Endometrial microvascular endothelial cells (primary cell): ENCODE measurements around the gene DENND5B. TPM values are rescaled to one million over a fixed set of nuclear protein-coding genes. Genes with fewer than 3 reads are reported as not detected.
"Not testable (repeated sequence)": the region's sequence is repeated elsewhere in the genome, so short reads cannot be mapped to it uniquely, and the experiment has no call there.

Experiments used
- in situ Hi-C: cut with HindIII; loops from 2 replicates; pipeline ENCODE4 v1.10.0; 2017; ENCODE audit warnings: low sequenced_read_pairs, low pct_unique_long_range_greater_than_20kb; ENCODE audit errors: inconsistent ontology term
- total RNA-seq: library from RNA; depleted of rRNA; stranded (reverse); fragments of >200 nt; gene quantifications from one replicate; pipeline ENCODE4 v1.2.3, GENCODE V29; 2015; ENCODE audit errors: inconsistent ontology term

Gene DENND5B
- total RNA-seq, 1 donor from 2014 or later: 16.4 TPM

GRCh38 chr12:31566547-31566946 lies 24.4 kb downstream of the DENND5B start:
- in situ Hi-C loops: no loop called here

GRCh38 chr12:31562594-31563328 lies 28.2 kb downstream of the DENND5B start:
- in situ Hi-C loops: no loop called here

- in situ Hi-C loops: no loop called here
These were observed 30.4 kb downstream of the DENND5B start for GRCh38 chr12:31560516-31560915.

- in situ Hi-C loops: no loop called here
These were observed 32.4 kb downstream of the DENND5B start for GRCh38 chr12:31558521-31558920.

GRCh38 chr12:31557707-31558106 lies 33.2 kb downstream of the DENND5B start:
- in situ Hi-C loops: no loop called here

GRCh38 chr12:31555466-31555865 lies 35.5 kb downstream of the DENND5B start:
- in situ Hi-C loops: not testable (repeated sequence)

- in situ Hi-C loops: not testable (repeated sequence)
These were observed 40.3 kb downstream of the DENND5B start for GRCh38 chr12:31550590-31550989.

GRCh38 chr12:31536672-31537071 lies 54.3 kb downstream of the DENND5B start:
- in situ Hi-C loops: no loop called here

- in situ Hi-C loops: no loop called here
These were observed 57.5 kb downstream of the DENND5B start for GRCh38 chr12:31533470-31533869.

GRCh38 chr12:31531893-31532292 lies 59.0 kb downstream of the DENND5B start:
- in situ Hi-C loops: no loop called here

GRCh38 chr12:31528095-31528494 lies 62.8 kb downstream of the DENND5B start:
- in situ Hi-C loops: no loop called here

- in situ Hi-C loops: no loop called here
These were observed 63.9 kb downstream of the DENND5B start for GRCh38 chr12:31527083-31527482.

GRCh38 chr12:31526158-31526546 lies 64.8 kb downstream of the DENND5B start:
- in situ Hi-C loops: no loop called here

GRCh38 chr12:31525496-31526157 lies 65.3 kb downstream of the DENND5B start:
- in situ Hi-C loops: no loop called here

- in situ Hi-C loops: no loop called here
These were observed 66.0 kb downstream of the DENND5B start for GRCh38 chr12:31524791-31525495.

GRCh38 chr12:31523306-31523705 lies 67.6 kb downstream of the DENND5B start:
- in situ Hi-C loops: no loop called here

GRCh38 chr12:31522607-31523006 lies 68.3 kb downstream of the DENND5B start:
- in situ Hi-C loops: no loop called here

GRCh38 chr12:31521964-31522363 lies 69.0 kb downstream of the DENND5B start:
- in situ Hi-C loops: no loop called here

- in situ Hi-C loops: no loop called here
These were observed 71.4 kb downstream of the DENND5B start for GRCh38 chr12:31519511-31519910.

- in situ Hi-C loops: no loop called here
These were observed 72.2 kb downstream of the DENND5B start for GRCh38 chr12:31518680-31519227.
